K562 (cell line): ENCODE data around the gene ASIC3. TPM values are rescaled to one million over a fixed set of nuclear protein-coding genes. Genes with fewer than 3 reads are reported as not detected.

ENCODE experiments used
- CTCF ChIP-seq, 3 experiments: IDR thresholded peaks in 2 of 3; conservative IDR thresholded peaks in 1 of 3; 2 replicates each; pipeline ENCODE4 v1.5.1; 2011 to 2012; ENCODE audit warnings: low read length in 3 of 3, mild to moderate bottlenecking in 3 of 3, control low read depth in 2 of 3, improper control_type of control experiment in 1 of 3, inconsistent platforms in 1 of 3, low read depth in 1 of 3, mixed read lengths in 1 of 3, moderate library complexity in 1 of 3; ENCODE audit not compliant: insufficient read depth in 2 of 3
- HDGF ChIP-seq: fragments of 450-650 bp; IDR thresholded peaks from 2 replicates; pipeline ENCODE4 v1.6.1; 2016
- JUN ChIP-seq, 2 experiments: sonication (generic) in 1 of 2; formaldehyde crosslinking in 1 of 2; IDR thresholded peaks; 2 replicates each; pipeline versions ENCODE4 v1.6.1 to v1.8.0; 2012 to 2022; ENCODE audit warnings: borderline replicate concordance in 2 of 2, mild to moderate bottlenecking in 2 of 2, improper control_type of control experiment in 1 of 2, low read depth in 1 of 2, low read length in 1 of 2, missing genetic modification reagents in 1 of 2
- NUFIP1 ChIP-seq: fragments of 450-650 bp; IDR thresholded peaks from 2 replicates; pipeline ENCODE4 v1.6.1; 2018; ENCODE audit not compliant: partially characterized antibody
- PTBP1 ChIP-seq: fragments of 200-400 bp; formaldehyde crosslinking; IDR thresholded peaks from 2 replicates; pipeline ENCODE4 v1.6.1; 2017; ENCODE audit warnings: low read depth, low read length
- RHOXF2B ChIP-seq: fragments of 250-450 bp; sonication (Bioruptor Pico); conservative IDR thresholded peaks from 2 replicates; pipeline ENCODE4 v1.5.1; 2021
- U2AF1 ChIP-seq: fragments of 200-400 bp; formaldehyde crosslinking; optimal IDR thresholded peaks from 2 replicates; pipeline ENCODE3; 2017; ENCODE audit warnings: mild to moderate bottlenecking, low read depth, low read length, moderate library complexity
- ZBTB17 ChIP-seq: fragments of 450-650 bp; formaldehyde crosslinking; IDR thresholded peaks from 2 replicates; pipeline ENCODE4 v1.4.0; 2020; ENCODE audit warnings: mild to moderate bottlenecking
- ZNF197 ChIP-seq: fragments of 200-800 bp; sonication (Bioruptor generic); IDR thresholded peaks from 2 replicates; pipeline ENCODE4 v1.6.1; 2016; ENCODE audit warnings: low read depth, missing genetic modification characterization, missing compliant biosample characterization
- ZNF583 ChIP-seq: fragments of 250-450 bp; sonication (Bioruptor Pico); IDR thresholded peaks from 2 replicates; pipeline ENCODE4 v1.4.0; 2020
- polyA plus RNA-seq, 8 experiments: library from polyadenylated mRNA; depleted of rRNA in 4 of 8; stranded (reverse) in 5 of 8; unstranded in 3 of 8; fragments of >200 nt; fragmentation: Nextera tagmentation in 2 of 8; fragmentation: Illumina TruSeq in 1 of 8; extraction: Ambion mirVana in 2 of 8; extraction: Trizol in 1 of 8; gene quantifications; 2 replicates each; pipeline versions ENCODE4 v1.2.1 to v1.2.3, GENCODE V29; 2011 to 2014; ENCODE audit warnings: inconsistent platforms in 1 of 8, missing spikeins in 1 of 8
- total RNA-seq, 7 experiments: library from RNA; depleted of rRNA in 6 of 7; stranded (reverse); fragments of >200 nt in 6 of 7; fragmentation: Illumina TruSeq in 2 of 7; extraction: Trizol in 2 of 7; gene quantifications; 2 replicates each; pipeline versions ENCODE4 v1.2.1 to v1.2.3, GENCODE V29; 2011 to 2021; ENCODE audit warnings: low replicate concordance in 1 of 7
- TF ChIP-seq, protein P1 (sequence below): fragments of 450-650 bp; IDR thresholded peaks from 2 replicates; pipeline ENCODE4 v1.6.1; 2016; ENCODE audit warnings: low read depth
- TF ChIP-seq, protein P2 (sequence below): fragments of 450-650 bp; IDR thresholded peaks from 2 replicates; pipeline ENCODE4 v1.6.1; 2017; ENCODE audit warnings: antibody characterized with exemption, mild to moderate bottlenecking

Gene ASIC3
- total and polyA plus RNA-seq, 9 of the 15 experiments (the other 6 are each of a cell fraction or from before 2014, with no cell fraction given), result 0.11 to 5.0 (median 0.87) TPM

DNA sequence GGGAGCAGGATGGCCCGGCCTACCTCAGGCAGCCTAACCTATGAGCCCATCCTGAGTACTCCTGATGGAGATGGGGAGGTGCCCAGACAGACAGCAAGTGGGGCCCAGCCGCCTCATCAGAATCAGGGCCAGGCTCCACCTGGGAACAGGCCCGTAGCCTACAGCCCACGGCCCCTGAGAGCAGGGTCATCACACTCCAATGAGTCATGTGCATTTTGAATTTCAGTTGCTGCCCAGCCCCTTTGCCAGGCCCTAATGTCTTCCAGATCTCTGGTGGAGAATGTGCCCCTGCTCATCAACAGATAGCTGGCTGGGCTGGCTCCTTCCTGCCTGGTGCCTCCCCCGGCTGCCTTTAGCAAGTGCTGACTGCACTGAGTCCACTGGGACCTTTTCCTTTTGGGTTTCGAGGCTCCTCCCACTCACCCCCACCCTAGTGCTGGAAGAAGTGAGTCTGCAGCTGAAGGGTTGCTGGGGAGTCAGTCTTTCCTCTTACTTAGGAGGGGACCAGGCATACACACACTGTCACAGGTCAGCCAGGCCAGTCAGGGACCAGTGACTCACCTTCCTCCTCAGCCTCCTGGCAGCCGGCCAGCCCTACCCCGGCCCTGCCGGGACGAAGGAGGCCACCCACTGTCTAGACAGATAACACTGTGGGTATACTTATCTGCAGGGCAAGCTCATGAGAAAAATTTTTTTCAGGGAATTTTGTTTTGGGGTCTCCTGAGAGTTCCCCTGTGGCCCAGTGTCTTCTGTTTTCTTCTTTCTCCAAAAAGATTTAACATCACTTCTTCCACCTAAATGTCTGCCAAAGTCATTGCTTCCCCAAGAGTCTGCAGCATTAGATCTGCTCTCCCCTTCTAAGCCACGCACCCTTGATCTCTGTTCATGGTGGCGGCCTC is 9.1 kb upstream of the ASIC3 start (continued):
- TF ChIP-seq, protein P1, sequence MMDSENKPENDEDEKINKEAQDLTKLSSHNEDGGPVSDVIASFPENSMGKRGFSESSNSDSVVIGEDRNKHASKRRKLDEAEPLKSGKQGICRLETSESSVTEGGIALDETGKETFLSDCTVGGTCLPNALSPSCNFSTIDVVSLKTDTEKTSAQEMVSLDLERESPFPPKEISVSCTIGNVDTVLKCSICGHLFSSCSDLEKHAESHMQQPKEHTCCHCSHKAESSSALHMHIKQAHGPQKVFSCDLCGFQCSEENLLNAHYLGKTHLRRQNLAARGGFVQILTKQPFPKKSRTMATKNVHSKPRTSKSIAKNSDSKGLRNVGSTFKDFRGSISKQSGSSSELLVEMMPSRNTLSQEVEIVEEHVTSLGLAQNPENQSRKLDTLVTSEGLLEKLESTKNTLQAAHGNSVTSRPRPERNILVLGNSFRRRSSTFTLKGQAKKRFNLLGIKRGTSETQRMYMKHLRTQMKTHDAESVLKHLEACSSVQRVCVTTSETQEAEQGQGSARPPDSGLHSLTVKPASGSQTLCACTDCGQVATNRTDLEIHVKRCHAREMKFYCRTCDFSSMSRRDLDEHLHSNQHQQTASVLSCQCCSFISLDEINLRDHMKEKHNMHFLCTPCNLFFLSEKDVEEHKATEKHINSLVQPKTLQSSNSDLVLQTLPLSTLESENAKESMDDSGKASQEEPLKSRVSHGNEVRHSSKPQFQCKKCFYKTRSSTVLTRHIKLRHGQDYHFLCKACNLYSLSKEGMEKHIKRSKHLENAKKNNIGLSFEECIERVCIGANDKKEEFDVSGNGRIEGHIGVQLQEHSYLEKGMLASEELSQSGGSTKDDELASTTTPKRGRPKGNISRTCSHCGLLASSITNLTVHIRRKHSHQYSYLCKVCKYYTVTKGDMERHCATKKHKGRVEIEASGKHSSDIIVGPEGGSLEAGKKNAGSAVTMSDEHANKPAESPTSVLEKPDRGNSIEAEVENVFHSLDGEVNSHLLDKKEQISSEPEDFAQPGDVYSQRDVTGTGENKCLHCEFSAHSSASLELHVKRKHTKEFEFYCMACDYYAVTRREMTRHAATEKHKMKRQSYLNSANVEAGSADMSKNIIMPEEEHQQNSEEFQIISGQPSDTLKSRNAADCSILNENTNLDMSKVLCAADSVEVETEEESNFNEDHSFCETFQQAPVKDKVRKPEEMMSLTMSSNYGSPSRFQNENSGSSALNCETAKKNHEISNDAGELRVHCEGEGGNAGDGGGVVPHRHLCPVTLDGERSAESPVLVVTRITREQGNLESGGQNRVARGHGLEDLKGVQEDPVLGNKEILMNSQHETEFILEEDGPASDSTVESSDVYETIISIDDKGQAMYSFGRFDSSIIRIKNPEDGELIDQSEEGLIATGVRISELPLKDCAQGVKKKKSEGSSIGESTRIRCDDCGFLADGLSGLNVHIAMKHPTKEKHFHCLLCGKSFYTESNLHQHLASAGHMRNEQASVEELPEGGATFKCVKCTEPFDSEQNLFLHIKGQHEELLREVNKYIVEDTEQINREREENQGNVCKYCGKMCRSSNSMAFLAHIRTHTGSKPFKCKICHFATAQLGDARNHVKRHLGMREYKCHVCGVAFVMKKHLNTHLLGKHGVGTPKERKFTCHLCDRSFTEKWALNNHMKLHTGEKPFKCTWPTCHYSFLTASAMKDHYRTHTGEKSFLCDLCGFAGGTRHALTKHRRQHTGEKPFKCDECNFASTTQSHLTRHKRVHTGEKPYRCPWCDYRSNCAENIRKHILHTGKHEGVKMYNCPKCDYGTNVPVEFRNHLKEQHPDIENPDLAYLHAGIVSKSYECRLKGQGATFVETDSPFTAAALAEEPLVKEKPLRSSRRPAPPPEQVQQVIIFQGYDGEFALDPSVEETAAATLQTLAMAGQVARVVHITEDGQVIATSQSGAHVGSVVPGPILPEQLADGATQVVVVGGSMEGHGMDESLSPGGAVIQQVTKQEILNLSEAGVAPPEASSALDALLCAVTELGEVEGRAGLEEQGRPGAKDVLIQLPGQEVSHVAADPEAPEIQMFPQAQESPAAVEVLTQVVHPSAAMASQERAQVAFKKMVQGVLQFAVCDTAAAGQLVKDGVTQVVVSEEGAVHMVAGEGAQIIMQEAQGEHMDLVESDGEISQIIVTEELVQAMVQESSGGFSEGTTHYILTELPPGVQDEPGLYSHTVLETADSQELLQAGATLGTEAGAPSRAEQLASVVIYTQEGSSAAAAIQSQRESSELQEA, result no peak
- TF ChIP-seq NUFIP1 (no peak), ZNF197 (0 out of 2 replicates have a peak, but pooled peaks have one; percentile 75), ZBTB17 (CRISPR knock-in tag) (peak; percentile 76; the same call in 1 of the 2 replicates), ZNF583 (CRISPR knock-in tag) (no peak), JUN (IDR thresholded peaks at IDR 0.05; ENCODE audit: borderline replicate concordance, low read depth, low read length) (peak; percentile 99), JUN (CRISPR knock-in tag; IDR thresholded peaks at IDR 0.05; ENCODE audit: borderline replicate concordance) (peak; percentile 91; the same call in 1 of the 2 replicates), PTBP1 (no peak), CTCF (IDR thresholded peaks at IDR 0.05 in 2 of 3, conservative IDR thresholded peaks at IDR 0.05 in 1 of 3; ENCODE audit: insufficient read depth in 2 of 3, low read depth in 1 of 3, low read length in 3 of 3) (peak in 1 of 3 experiments; percentile 7; a peak in 1 of 6 replicates), HDGF (peak; percentile 81), RHOXF2B (CRISPR knock-in tag) (no peak), U2AF1 (no peak)
- TF ChIP-seq, protein P2, sequence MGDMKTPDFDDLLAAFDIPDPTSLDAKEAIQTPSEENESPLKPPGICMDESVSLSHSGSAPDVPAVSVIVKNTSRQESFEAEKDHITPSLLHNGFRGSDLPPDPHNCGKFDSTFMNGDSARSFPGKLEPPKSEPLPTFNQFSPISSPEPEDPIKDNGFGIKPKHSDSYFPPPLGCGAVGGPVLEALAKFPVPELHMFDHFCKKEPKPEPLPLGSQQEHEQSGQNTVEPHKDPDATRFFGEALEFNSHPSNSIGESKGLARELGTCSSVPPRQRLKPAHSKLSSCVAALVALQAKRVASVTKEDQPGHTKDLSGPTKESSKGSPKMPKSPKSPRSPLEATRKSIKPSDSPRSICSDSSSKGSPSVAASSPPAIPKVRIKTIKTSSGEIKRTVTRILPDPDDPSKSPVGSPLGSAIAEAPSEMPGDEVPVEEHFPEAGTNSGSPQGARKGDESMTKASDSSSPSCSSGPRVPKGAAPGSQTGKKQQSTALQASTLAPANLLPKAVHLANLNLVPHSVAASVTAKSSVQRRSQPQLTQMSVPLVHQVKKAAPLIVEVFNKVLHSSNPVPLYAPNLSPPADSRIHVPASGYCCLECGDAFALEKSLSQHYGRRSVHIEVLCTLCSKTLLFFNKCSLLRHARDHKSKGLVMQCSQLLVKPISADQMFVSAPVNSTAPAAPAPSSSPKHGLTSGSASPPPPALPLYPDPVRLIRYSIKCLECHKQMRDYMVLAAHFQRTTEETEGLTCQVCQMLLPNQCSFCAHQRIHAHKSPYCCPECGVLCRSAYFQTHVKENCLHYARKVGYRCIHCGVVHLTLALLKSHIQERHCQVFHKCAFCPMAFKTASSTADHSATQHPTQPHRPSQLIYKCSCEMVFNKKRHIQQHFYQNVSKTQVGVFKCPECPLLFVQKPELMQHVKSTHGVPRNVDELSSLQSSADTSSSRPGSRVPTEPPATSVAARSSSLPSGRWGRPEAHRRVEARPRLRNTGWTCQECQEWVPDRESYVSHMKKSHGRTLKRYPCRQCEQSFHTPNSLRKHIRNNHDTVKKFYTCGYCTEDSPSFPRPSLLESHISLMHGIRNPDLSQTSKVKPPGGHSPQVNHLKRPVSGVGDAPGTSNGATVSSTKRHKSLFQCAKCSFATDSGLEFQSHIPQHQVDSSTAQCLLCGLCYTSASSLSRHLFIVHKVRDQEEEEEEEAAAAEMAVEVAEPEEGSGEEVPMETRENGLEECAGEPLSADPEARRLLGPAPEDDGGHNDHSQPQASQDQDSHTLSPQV, result peak; percentile 69
